Muscle of leg (tissue), 11 donors: ENCODE data around the gene SLC9A6. TPM values are rescaled to one million over a fixed set of nuclear protein-coding genes. Genes with fewer than 3 reads are reported as not detected.
"Not testable (repeated sequence)": the region's sequence is repeated elsewhere in the genome, so short reads cannot be mapped to it uniquely, and the experiment has no call there.

ENCODE experiments used
- DNase-seq: peaks from one replicate; pipeline ENCODE4 v3.0.0; 2013
- H3K27ac ChIP-seq: one replicate; pipeline ENCODE4 v1.5.1; 2013; ENCODE audit warnings: mild to moderate bottlenecking, low read length, control low read depth
- H3K27me3 ChIP-seq: one replicate; pipeline ENCODE4 v1.6.1; 2013; ENCODE audit warnings: low read length; ENCODE audit not compliant: control insufficient read depth, insufficient read depth
- H3K36me3 ChIP-seq: one replicate; pipeline ENCODE4 v1.6.1; 2013; ENCODE audit warnings: low read length; ENCODE audit not compliant: control insufficient read depth, insufficient read depth
- H3K4me1 ChIP-seq: one replicate; pipeline ENCODE4 v1.6.1; 2013; ENCODE audit warnings: low read length; ENCODE audit not compliant: control insufficient read depth, insufficient read depth
- H3K4me3 ChIP-seq: one replicate; pipeline ENCODE4 v1.5.1; 2013; ENCODE audit warnings: low read length, control low read depth
- H3K9me3 ChIP-seq: replicated peaks from 2 replicates; pipeline ENCODE4 v1.6.1; 2013; ENCODE audit warnings: low read depth, low read length; ENCODE audit not compliant: control insufficient read depth
- WGBS: methylation state at CpG from one replicate; pipeline ENCODE4 v1.1.5; 2013; ENCODE audit warnings: missing lambda C conversion rate; ENCODE audit not compliant: insufficient coverage; 5-methylcytosine and 5-hydroxymethylcytosine counted together
- polyA plus RNA-seq, 8 donors: library from polyadenylated mRNA; unstranded; fragments of 120-200 nt; gene quantifications; one replicate each; pipeline versions ENCODE4 v1.2.1 to v1.2.3, GENCODE V29; 2013; ENCODE audit warnings: inconsistent platforms in 1 of 8, low replicate concordance in 1 of 8; ENCODE audit not compliant: insufficient read length in 8 of 8, insufficient read depth in 1 of 8
- total RNA-seq: library from RNA; stranded (reverse); fragments of 120-200 nt; gene quantifications from one replicate; pipeline ENCODE4 v1.2.4, GENCODE V29; 2013

SLC9A6 gene
- total and polyA plus RNA-seq, 9 donors = 6.6 to 8.9 (median 7.0) TPM

- no peak for DNase-seq
- Histone ChIP-seq H3K4me1 (no peaks in the 10 kb centered on the region), H3K4me3 (no peak overlapping the region), H3K27me3 (peaks cover 19% of the 10 kb centered on the region), H3K9me3 (no peaks in the 10 kb centered on the region), H3K27ac (no peak overlapping the region), H3K36me3 (peaks cover 8% of the 10 kb centered on the region)
- 69% methylated on average over 4 of the region's 7 CpGs for WGBS
These were observed 56.1 kb downstream of the SLC9A6 start for GRCh38 chrX:136041254-136041812.

GRCh38 chrX:136045008-136045407, 59.8 kb downstream of the SLC9A6 start:
- WGBS = 61% methylated on average over 2 of the region's 5 CpGs
- peaks cover 8% of the 10 kb centered on the region for H3K4me1 ChIP-seq
- H3K27ac ChIP-seq = no peak overlapping the region
- no peaks in the 10 kb centered on the region for H3K9me3 ChIP-seq
- H3K4me3 ChIP-seq = no peak overlapping the region
- peaks cover 8% of the 10 kb centered on the region for H3K36me3 ChIP-seq
- DNase-seq = no peak
- H3K27me3 ChIP-seq = peaks cover 28% of the 10 kb centered on the region

- Histone ChIP-seq H3K36me3 (peaks cover 3% of the 10 kb centered on the region), H3K4me3 (no peak overlapping the region), H3K27me3 (peaks cover 24% of the 10 kb centered on the region), H3K27ac (peak overlapping the region; percentile 44), H3K4me1 (peaks cover 8% of the 10 kb centered on the region), H3K9me3 (no peaks in the 10 kb centered on the region)
- peak; percentile 81 for DNase-seq
- WGBS = 66% methylated on average over 2 of the region's 13 CpGs
These were observed 61.2 kb downstream of the SLC9A6 start for GRCh38 chrX:136046295-136047015.

GRCh38 chrX:136047016-136047642, 61.9 kb downstream of the SLC9A6 start:
- no peak overlapping the region for H3K4me3 ChIP-seq
- peaks cover 8% of the 10 kb centered on the region for H3K4me1 ChIP-seq
- H3K27ac ChIP-seq = peak overlapping the region; percentile 29
- peaks cover 3% of the 10 kb centered on the region for H3K36me3 ChIP-seq
- WGBS = no CpG with 5 or more reads among the region's 2 CpGs
- peak; percentile 64 for DNase-seq
- H3K9me3 ChIP-seq = no peaks in the 10 kb centered on the region
- peaks cover 26% of the 10 kb centered on the region for H3K27me3 ChIP-seq

DNA sequence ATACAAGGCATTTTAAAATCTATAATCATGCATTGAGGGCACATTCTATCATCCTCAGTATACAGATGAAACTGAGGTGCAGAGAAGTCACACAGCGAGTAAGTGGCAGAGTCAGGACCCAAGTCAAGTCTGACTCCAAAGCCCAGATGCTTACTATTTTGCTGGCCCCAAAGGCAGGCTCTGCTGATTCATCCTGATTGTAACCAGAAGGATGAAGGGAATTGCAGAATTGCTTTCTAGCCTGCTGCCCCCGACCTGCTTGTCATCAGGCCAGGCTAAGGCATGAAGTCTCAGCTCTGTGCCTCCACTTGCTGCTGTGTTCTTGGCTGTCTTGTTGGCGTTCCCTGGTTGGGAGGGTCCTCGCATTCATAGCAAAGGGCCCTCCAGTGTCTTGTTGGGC, 62.7 kb downstream of the SLC9A6 start:
- Histone ChIP-seq H3K27ac (peak overlapping the region; percentile 29), H3K27me3 (peaks cover 29% of the 10 kb centered on the region), H3K9me3 (no peaks in the 10 kb centered on the region), H3K4me1 (peaks cover 8% of the 10 kb centered on the region), H3K36me3 (peaks cover 3% of the 10 kb centered on the region), H3K4me3 (no peak overlapping the region)
- WGBS = 60% methylated on average over 4 of the region's 4 CpGs
- no peak for DNase-seq

DNA sequence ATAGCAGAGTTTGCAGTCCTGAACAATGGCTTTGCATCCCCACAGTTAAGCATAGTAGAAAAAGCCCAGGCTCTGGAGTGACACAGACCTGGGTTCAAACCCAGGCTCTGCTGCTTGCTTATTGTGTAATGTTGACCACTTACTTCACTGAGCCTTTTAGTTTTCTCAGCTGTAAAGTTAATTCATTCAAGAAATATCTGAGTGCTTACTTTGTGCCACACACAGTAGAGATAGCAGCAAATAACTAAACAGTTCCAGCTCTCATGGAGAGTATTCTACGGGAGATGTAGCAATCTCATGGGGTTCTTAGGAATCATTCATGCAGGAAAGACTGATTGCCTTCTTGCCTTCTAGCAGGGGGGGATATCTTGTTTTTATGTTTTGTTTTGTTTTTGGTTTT, 63.2 kb downstream of the SLC9A6 start:
- Histone ChIP-seq H3K4me1 (peaks cover 8% of the 10 kb centered on the region), H3K27me3 (peaks cover 30% of the 10 kb centered on the region), H3K4me3 (no peak overlapping the region), H3K9me3 (no peaks in the 10 kb centered on the region), H3K36me3 (peaks cover 3% of the 10 kb centered on the region), H3K27ac (peak overlapping the region; percentile 29)
- DNase-seq = no peak
- no CpG with 5 or more reads among the region's 1 CpG for WGBS

DNA sequence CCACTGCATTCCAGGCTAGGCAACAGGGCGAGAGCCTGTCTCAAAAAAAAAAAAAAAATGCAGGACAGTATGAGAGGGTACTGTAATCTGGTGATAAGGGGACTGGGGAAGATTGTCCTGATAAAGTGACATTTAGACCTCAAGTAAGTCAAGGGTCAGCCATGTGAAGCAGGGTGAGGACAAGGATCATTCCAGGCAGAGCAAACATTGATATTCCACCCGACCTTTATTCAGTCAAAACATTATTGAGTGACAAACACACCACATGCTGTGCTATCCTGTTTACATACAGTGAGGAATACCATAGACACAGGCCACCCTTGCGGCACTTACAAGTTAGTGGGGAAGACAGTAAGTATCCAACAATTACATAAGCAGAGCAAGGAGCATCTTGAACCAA, 64.4 kb downstream of the SLC9A6 start:
- Histone ChIP-seq H3K9me3 (no peaks in the 10 kb centered on the region), H3K27me3 (peaks cover 27% of the 10 kb centered on the region), H3K36me3 (no peaks in the 10 kb centered on the region), H3K27ac (no peak overlapping the region), H3K4me3 (no peak overlapping the region), H3K4me1 (peaks cover 8% of the 10 kb centered on the region)
- DNase-seq = no peak
- WGBS = no CpG with 5 or more reads among the region's 3 CpGs

DNA sequence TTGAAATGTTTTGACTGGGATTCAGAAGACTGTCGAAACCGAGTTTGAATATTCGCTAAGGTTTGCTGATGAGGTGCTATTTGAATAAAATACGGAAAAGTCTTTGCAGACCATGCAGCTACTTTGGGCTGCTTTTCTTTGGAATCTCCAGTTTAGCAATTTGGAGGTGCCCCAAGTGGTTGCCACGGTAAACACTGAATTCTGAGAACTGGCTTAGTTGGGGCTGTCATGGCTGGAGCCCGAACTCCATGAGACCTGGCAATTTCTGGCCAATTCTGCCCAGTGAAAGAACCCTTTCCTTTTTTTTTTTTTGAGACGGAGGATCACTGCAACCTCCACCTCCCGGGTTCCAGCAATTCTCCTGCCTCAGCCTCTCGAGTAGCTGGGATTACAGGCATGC, 65.6 kb downstream of the SLC9A6 start:
- Histone ChIP-seq H3K4me1 (peaks cover 16% of the 10 kb centered on the region), H3K27me3 (peaks cover 23% of the 10 kb centered on the region), H3K27ac (peak overlapping the region; percentile 70)
- peak; percentile 78 for DNase-seq
- 30% methylated on average over 3 of the region's 9 CpGs for WGBS
- H3K4me3 ChIP-seq, H3K9me3 ChIP-seq, H3K36me3 ChIP-seq: not testable (repeated sequence)

GRCh38 chrX:136051611-136052010, 66.4 kb downstream of the SLC9A6 start:
- Histone ChIP-seq H3K4me1 (peaks cover 19% of the 10 kb centered on the region), H3K4me3 (no peak overlapping the region), H3K36me3 (no peaks in the 10 kb centered on the region), H3K27me3 (peaks cover 23% of the 10 kb centered on the region), H3K27ac (peak overlapping the region; percentile 76), H3K9me3 (no peaks in the 10 kb centered on the region)
- WGBS = no CpG with 5 or more reads among the region's 3 CpGs
- peak; percentile 92 for DNase-seq

GRCh38 chrX:136055651-136056221, 70.5 kb downstream of the SLC9A6 start:
- H3K36me3 ChIP-seq = no peaks in the 10 kb centered on the region
- DNase-seq = peak; percentile 94
- H3K4me3 ChIP-seq = no peak overlapping the region
- WGBS = 49% methylated on average over 5 of the region's 5 CpGs
- H3K4me1 ChIP-seq = peaks cover 11% of the 10 kb centered on the region
- H3K27me3 ChIP-seq = peaks cover 17% of the 10 kb centered on the region
- H3K27ac ChIP-seq = peak overlapping the region; percentile 88
- no peaks in the 10 kb centered on the region for H3K9me3 ChIP-seq
